ENCODE results near the gene GTF3C1.

DNA sequence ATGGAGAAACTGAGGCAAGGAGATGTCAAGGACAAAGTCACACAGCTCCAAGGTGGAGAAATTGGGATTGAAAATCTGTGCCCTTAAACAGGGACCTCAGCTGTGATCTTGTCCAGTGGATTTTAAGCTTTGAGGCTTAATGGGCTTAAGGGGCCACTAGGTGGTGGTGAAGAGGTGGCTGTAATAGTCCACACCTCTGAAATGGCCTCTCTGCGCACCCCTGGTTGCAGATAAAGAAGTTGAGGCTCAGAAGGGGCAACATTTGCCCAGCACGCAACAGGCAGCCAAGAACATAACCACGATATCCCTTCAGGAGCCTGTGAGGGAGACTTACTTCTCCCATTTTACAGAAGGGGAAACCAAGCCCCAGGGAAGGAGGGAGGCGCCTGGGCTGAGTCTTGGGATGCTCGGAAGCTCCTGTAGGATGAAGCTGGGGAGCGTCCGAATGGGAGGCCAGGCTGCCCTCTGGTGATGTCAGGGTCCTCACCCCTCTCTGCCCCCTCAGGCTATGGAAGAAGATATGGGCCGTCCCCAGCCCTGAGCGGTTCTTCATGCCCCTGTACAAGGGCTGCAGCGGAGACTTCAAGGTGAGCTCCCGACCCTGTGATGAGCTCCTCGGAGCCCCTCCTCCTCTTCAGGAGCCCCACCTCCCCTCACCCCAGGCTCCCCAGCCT lies 104.1 kb downstream of the GTF3C1 start:
- TF ChIP-seq, protein P1, sequence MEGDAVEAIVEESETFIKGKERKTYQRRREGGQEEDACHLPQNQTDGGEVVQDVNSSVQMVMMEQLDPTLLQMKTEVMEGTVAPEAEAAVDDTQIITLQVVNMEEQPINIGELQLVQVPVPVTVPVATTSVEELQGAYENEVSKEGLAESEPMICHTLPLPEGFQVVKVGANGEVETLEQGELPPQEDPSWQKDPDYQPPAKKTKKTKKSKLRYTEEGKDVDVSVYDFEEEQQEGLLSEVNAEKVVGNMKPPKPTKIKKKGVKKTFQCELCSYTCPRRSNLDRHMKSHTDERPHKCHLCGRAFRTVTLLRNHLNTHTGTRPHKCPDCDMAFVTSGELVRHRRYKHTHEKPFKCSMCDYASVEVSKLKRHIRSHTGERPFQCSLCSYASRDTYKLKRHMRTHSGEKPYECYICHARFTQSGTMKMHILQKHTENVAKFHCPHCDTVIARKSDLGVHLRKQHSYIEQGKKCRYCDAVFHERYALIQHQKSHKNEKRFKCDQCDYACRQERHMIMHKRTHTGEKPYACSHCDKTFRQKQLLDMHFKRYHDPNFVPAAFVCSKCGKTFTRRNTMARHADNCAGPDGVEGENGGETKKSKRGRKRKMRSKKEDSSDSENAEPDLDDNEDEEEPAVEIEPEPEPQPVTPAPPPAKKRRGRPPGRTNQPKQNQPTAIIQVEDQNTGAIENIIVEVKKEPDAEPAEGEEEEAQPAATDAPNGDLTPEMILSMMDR (conservative IDR thresholded peaks at IDR 0.05; ENCODE audit: low read depth, low read length), result no peak; the same call in 1 of the 2 replicates
- no peak for TF ChIP-seq EZH2 (IDR thresholded peaks at IDR 0.05; ENCODE audit: low read length, unreplicated experiment)
- no peak for TF ChIP-seq EZH2phosphoT487 (IDR thresholded peaks at IDR 0.05; ENCODE audit: borderline replicate concordance, low read length)
